Measurements from ENCODE around the gene ACTA2. TPM values are rescaled to one million over a fixed set of nuclear protein-coding genes. Genes with fewer than 3 reads are reported as not detected.

Gene ACTA2
- total RNA-seq, 1 donor from 2014 or later: 42.4 TPM

DNA sequence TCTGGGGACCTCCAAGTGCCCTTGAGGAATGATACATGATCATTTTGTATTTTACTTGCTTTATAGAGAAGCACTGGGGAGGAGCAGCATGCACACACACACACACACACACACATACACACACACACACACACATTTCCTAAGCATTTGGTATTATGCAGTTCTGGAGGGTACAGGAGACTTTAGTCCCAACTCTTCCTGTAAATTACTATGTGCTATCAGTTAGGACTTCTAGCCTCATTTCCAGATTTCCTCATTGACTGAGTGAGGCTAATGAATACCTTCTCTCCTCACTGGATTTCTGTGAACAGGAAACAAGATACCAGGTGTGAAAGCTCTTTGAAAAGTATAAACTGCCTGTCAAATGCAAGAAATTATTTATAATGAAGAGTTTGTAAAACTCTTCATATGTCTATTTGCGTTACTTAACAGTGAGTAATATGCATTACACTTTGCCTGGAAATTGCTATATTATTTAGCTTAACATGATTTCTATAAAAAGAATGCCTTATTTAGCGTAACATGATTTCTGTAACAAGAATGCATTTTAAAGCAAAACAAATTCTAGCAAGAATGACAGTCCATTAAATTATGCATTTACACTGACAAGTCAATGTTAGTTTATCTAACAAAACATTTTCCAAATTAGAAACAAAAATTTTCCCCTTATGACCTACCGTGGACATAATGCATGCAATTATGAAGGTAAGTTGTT, 34.2 kb downstream of the ACTA2 start:
- no peak overlapping the region for H3K4me3 ChIP-seq (ENCODE audit: low read depth, low read length)
- no peak for DNase-seq (ENCODE audit: low read depth)
- TF ChIP-seq, protein P1, sequence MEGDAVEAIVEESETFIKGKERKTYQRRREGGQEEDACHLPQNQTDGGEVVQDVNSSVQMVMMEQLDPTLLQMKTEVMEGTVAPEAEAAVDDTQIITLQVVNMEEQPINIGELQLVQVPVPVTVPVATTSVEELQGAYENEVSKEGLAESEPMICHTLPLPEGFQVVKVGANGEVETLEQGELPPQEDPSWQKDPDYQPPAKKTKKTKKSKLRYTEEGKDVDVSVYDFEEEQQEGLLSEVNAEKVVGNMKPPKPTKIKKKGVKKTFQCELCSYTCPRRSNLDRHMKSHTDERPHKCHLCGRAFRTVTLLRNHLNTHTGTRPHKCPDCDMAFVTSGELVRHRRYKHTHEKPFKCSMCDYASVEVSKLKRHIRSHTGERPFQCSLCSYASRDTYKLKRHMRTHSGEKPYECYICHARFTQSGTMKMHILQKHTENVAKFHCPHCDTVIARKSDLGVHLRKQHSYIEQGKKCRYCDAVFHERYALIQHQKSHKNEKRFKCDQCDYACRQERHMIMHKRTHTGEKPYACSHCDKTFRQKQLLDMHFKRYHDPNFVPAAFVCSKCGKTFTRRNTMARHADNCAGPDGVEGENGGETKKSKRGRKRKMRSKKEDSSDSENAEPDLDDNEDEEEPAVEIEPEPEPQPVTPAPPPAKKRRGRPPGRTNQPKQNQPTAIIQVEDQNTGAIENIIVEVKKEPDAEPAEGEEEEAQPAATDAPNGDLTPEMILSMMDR (conservative IDR thresholded peaks at IDR 0.05; ENCODE audit: low read depth, low read length): no peak

- no peak overlapping the region for H3K4me3 ChIP-seq (ENCODE audit: low read depth, low read length)
- DNase-seq (ENCODE audit: low read depth): no peak
- TF ChIP-seq, protein P1 (conservative IDR thresholded peaks at IDR 0.05; ENCODE audit: low read depth, low read length): no peak
Observed at GRCh38 chr10:88916986-88917385, 35.6 kb downstream of the ACTA2 start.

GRCh38 chr10:88916231-88916630, 36.3 kb downstream of the ACTA2 start:
- no peak overlapping the region for H3K4me3 ChIP-seq (ENCODE audit: low read depth, low read length)
- TF ChIP-seq, protein P1 (conservative IDR thresholded peaks at IDR 0.05; ENCODE audit: low read depth, low read length): no peak
- DNase-seq (ENCODE audit: low read depth): no peak

DNA sequence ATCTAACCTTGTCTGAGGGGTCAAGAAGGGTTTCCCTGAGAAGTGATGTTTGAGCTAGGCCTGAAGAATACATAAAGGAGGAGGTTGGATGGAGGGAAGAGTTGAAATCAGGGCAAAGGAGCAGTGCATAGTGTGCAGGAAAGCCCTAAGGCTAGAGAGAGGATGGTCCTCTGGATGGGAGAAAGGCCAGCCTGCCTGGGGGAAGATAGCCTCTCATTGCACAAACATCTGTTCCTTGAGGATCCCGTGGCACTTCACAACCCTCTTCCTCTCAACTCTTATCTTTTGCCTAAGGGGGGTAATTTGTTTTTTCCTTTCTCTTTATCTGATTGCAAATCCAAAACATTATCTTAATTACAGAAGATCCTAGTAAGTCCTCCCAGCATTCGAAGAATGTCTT, 36.8 kb downstream of the ACTA2 start:
- no peak overlapping the region for H3K4me3 ChIP-seq (ENCODE audit: low read depth, low read length)
- TF ChIP-seq, protein P1 (conservative IDR thresholded peaks at IDR 0.05; ENCODE audit: low read depth, low read length): no peak
- no peak for DNase-seq (ENCODE audit: low read depth)

DNA sequence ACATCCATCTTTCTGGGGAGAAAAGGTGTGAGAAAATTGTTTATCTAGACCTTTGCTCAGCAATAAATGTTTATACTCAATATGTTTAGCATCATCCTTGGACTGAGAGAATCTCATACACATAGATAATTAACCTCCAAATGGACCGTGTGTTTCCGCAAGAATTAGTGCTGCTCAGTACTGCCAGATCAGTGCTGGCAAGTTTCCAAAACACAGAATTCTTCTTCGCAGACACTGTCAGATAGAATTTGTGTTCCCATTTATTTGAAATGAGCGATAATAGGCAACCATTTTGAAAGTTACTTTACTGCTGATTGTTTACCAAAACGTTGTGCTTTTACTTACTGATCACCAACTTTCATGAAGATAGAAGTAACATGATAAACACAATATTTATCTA, 38.8 kb downstream of the ACTA2 start:
- DNase-seq (ENCODE audit: low read depth): no peak
- TF ChIP-seq, protein P1 (conservative IDR thresholded peaks at IDR 0.05; ENCODE audit: low read depth, low read length): no peak
- H3K4me3 ChIP-seq (ENCODE audit: low read depth, low read length): no peak overlapping the region

DNA sequence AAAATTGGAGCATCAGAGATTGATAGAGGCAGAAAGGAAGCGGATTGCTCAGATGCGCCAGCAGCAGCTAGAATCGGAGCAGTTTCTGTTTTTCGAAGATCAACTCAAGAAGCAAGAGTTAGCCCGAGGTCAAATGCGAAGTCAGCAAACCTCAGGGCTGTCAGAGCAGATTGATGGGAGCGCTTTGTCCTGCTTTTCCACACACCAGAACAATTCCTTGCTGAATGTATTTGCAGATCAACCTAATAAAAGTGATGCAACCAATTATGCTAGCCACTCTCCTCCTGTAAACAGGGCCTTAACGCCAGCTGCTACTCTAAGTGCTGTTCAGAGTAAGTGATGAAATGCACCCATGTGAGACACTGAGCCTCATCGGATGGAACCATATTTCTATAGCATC, 39.4 kb downstream of the ACTA2 start:
- no peak for DNase-seq (ENCODE audit: low read depth)
- TF ChIP-seq, protein P1 (conservative IDR thresholded peaks at IDR 0.05; ENCODE audit: low read depth, low read length): no peak
- H3K4me3 ChIP-seq (ENCODE audit: low read depth, low read length): no peak overlapping the region

DNA sequence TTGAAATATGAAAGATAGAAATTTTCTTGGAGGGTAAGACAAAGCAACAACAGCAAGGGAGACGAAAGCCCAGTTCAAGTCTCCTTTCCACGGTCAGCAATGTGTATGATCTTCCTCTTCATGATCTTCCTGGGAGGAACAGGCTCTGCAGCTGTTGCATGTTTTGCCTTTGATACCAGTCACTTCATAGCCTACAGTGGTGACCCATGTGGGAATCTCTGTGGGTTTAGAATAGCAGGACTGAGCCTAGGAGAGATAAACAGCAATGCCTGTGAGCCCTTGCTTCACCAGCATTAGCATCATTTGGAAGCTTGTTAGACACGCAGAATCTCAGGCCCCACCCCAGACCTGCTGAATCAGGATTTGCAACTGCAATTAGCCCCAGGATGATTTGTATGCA, 40.7 kb downstream of the ACTA2 start:
- no peak for DNase-seq (ENCODE audit: low read depth)
- no peak overlapping the region for H3K4me3 ChIP-seq (ENCODE audit: low read depth, low read length)
- TF ChIP-seq, protein P1 (conservative IDR thresholded peaks at IDR 0.05; ENCODE audit: low read depth, low read length): no peak

Data from epithelial cell of proximal tubule (primary cell).